Measurements from ENCODE around the gene MAN1C1. TPM values are rescaled to one million over a fixed set of nuclear protein-coding genes. Genes with fewer than 3 reads are reported as not detected.
"Not testable (repeated sequence)": the region's sequence is repeated elsewhere in the genome, so short reads cannot be mapped to it uniquely, and the experiment has no call there.

The MAN1C1 gene
- total RNA-seq, 2 experiments from 2014 or later = 28.9 to 31.1 TPM

DNA sequence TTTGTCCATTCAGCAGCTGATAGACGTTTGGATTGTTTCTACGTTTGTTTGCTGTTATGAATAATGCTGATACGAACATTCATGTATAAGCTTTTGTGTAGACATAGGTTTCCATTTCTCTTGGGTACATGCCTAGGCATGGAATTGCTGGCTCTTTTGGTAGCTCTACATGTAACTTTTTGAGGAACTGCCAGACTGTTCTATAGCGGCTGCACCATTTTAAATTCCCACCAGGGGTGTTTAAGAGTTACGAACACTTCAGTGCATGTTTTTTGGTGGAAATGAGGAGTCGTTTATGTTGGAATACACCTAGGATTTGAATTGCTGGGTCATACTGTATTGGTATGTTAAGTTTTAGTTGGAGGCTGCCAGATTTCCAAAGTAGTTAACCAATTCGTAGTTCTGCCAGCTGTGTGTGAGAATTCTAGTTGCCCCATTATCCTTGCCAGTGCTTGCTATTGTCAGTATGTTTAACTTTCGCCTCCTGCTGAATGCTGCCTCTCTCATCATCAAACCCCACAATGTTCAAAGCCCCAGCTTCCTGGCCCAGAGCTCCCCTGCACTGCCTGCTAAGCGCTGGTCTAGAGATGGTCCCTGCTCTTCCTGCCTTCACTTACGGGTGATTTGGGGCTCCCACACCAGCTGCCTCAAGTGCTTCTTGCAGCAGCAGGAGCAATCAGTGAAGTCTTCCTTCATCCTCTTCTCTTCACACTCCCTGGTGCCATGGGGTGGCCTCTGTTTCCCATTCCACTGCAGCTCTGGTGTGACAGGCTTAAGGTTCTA lies 81.0 kb downstream of the MAN1C1 start:
- H3K4me1 Mint-ChIP-seq = peaks cover 38% of the 10 kb centered on the region
- no peaks in the 10 kb centered on the region for H3K9me3 Mint-ChIP-seq
- ChIA-PET CTCF (interaction anchor here (0.9 to 1.1 kb wide), 2 partner anchors 8 to 25 kb away, joined by 3 read pairs; no protein-coding TSS in a partner anchor), POLR2A (no interaction called here)
- no peak overlapping the region for H3K27ac Mint-ChIP-seq
- H3K36me3 Mint-ChIP-seq (ENCODE audit: low read depth) = peaks cover 17% of the 10 kb centered on the region
- H3K4me3 Mint-ChIP-seq = no peak overlapping the region
- peaks cover 3% of the 10 kb centered on the region for H3K27me3 Mint-ChIP-seq
- peak; percentile 44 for DNase-seq

- Mint-ChIP-seq H3K27ac (no peak overlapping the region), H3K36me3 (ENCODE audit: low read depth) (peaks cover 17% of the 10 kb centered on the region), H3K27me3 (peaks cover 3% of the 10 kb centered on the region), H3K9me3 (no peaks in the 10 kb centered on the region), H3K4me1 (peaks cover 44% of the 10 kb centered on the region), H3K4me3 (no peak overlapping the region)
- DNase-seq = no peak
- ChIA-PET CTCF (interaction anchor here (0.7 to 1.1 kb wide), 2 partner anchors 9 to 39 kb away, joined by 3 read pairs; no protein-coding TSS in a partner anchor), POLR2A (no interaction called here)
Observed at GRCh38 chr1:25698252-25698651, 81.7 kb downstream of the MAN1C1 start.

GRCh38 chr1:25699059-25699458 lies 82.5 kb downstream of the MAN1C1 start:
- DNase-seq, POLR2A ChIA-PET, H3K4me3 Mint-ChIP-seq, H3K27ac Mint-ChIP-seq, H3K27me3 Mint-ChIP-seq, H3K9me3 Mint-ChIP-seq: not testable (repeated sequence)
- CTCF ChIA-PET = interaction anchor here (0.6 to 1.1 kb wide), 4 partner anchors 9 to 116 kb away, joined by 3 to 4 read pairs (median 3); no protein-coding TSS in a partner anchor
- peaks cover 49% of the 10 kb centered on the region for H3K4me1 Mint-ChIP-seq
- peaks cover 19% of the 10 kb centered on the region for H3K36me3 Mint-ChIP-seq (ENCODE audit: low read depth)

GRCh38 chr1:25699500-25700143 lies 83.0 kb downstream of the MAN1C1 start:
- Mint-ChIP-seq H3K4me3 (no peak overlapping the region), H3K4me1 (peaks cover 51% of the 10 kb centered on the region), H3K36me3 (ENCODE audit: low read depth) (peaks cover 20% of the 10 kb centered on the region), H3K9me3 (peaks cover 3% of the 10 kb centered on the region), H3K27me3 (peaks cover 3% of the 10 kb centered on the region), H3K27ac (no peak overlapping the region)
- ChIA-PET CTCF (interaction anchor here (0.6 kb wide), 1 partner anchor 117 kb away, joined by 3 read pairs; no protein-coding TSS in a partner anchor), POLR2A (no interaction called here)
- DNase-seq = no peak

DNA sequence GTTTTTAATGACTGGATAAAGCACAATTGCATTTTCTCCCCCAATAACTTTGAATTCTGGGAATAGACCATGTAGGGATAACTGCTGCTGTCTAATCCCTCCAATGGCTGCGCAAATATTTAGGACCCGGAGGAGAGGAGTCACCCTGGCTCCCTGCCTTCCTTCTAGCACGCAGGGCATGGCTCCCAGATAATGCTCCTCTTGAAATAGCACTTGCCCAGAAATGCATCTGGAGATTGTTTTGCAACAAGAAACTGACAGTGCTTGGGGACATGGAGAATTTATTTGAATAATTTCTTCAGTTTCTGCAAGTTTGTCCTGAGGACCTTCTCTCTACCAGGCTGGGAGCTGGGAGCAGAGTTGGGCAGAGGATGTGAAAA lies 83.5 kb downstream of the MAN1C1 start:
- Mint-ChIP-seq H3K27me3 (peaks cover 4% of the 10 kb centered on the region), H3K36me3 (ENCODE audit: low read depth) (peaks cover 20% of the 10 kb centered on the region), H3K9me3 (peaks cover 3% of the 10 kb centered on the region), H3K4me1 (peaks cover 54% of the 10 kb centered on the region), H3K4me3 (no peak overlapping the region), H3K27ac (no peak overlapping the region)
- POLR2A ChIA-PET = no interaction called here
- no peak for DNase-seq
- CTCF ChIA-PET = no interaction called here

DNA sequence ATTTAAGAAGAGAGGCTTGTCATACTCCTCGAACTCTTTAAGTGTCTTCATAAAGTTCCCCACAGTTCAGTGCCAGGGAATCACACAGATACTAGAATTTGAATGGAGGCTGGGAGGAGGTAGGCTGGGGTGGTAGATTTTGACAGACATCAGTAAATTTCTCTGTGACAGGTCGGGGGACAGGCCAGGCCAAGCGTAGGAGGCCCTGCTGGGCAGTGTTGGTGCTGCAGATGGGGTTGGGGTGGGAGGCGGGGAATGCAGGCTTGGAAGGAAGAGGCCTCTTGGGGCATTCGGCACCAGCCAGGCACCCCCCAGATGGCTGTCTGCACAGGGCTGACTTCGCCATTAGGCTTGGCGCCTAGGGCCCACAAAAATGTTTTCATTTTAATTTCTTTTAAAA lies 84.0 kb downstream of the MAN1C1 start:
- Mint-ChIP-seq H3K36me3 (ENCODE audit: low read depth) (peaks cover 24% of the 10 kb centered on the region), H3K4me3 (no peak overlapping the region), H3K27me3 (peaks cover 4% of the 10 kb centered on the region), H3K4me1 (peaks cover 54% of the 10 kb centered on the region), H3K27ac (no peak overlapping the region), H3K9me3 (peaks cover 3% of the 10 kb centered on the region)
- POLR2A ChIA-PET = no interaction called here
- DNase-seq = no peak
- CTCF ChIA-PET = no interaction called here

- Mint-ChIP-seq H3K27ac (no peak overlapping the region), H3K36me3 (ENCODE audit: low read depth) (peaks cover 23% of the 10 kb centered on the region), H3K4me1 (peaks cover 49% of the 10 kb centered on the region), H3K4me3 (no peak overlapping the region), H3K9me3 (peaks cover 3% of the 10 kb centered on the region), H3K27me3 (peaks cover 4% of the 10 kb centered on the region)
- ChIA-PET CTCF (interaction anchor here (1.1 kb wide), 1 partner anchor 95 kb away, joined by 3 read pairs; no protein-coding TSS in a partner anchor), POLR2A (no interaction called here)
- DNase-seq = no peak
Observed at GRCh38 chr1:25701030-25701785, 84.6 kb downstream of the MAN1C1 start.

DNA sequence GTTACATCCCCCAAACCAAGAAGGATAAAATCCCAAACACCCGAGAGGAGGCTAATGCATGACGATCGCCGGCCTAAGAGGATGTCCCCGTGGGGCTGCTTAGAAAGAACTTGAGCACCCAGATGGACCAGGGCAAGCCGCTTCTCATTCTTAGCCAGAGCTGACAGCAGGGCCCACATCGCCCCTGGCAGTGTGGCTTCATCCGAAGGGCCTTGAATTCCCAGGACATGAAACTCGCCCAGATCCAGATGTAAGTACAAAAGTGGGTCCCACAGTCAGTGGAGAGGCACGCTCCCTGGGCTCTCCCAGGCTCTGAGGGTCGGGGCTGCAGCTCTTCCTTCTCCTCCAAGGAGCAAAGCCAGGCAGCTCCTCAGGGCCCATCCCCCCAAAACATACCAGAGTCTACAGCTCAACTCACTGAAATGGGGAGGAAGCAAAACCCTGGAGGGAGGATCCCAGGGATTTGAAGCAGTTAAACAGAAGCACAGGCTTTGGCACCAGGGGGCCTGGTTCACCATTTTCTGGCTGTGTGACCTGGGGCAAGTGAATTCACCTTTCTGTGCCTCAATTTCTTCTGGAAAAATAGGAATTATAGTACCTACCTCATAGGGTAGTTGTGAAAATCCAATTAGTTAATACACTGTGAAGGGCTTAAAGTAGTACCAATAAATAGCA lies 85.6 kb downstream of the MAN1C1 start:
- no peak for DNase-seq
- POLR2A ChIA-PET = no interaction called here
- CTCF ChIA-PET = interaction anchor here (0.8 to 1.2 kb wide), 3 partner anchors 10 to 94 kb away, joined by 3 read pairs; no protein-coding TSS in a partner anchor
- peaks cover 2% of the 10 kb centered on the region for H3K27me3 Mint-ChIP-seq
- peaks cover 26% of the 10 kb centered on the region for H3K36me3 Mint-ChIP-seq (ENCODE audit: low read depth)
- no peak overlapping the region for H3K4me3 Mint-ChIP-seq
- H3K9me3 Mint-ChIP-seq = peaks cover 3% of the 10 kb centered on the region
- H3K4me1 Mint-ChIP-seq = peaks cover 49% of the 10 kb centered on the region
- H3K27ac Mint-ChIP-seq = no peak overlapping the region

GRCh38 chr1:25703041-25703440 lies 86.5 kb downstream of the MAN1C1 start:
- Mint-ChIP-seq H3K4me3 (no peak overlapping the region), H3K36me3 (ENCODE audit: low read depth) (peaks cover 26% of the 10 kb centered on the region), H3K27me3 (peaks cover 2% of the 10 kb centered on the region), H3K4me1 (peaks cover 48% of the 10 kb centered on the region), H3K9me3 (peaks cover 5% of the 10 kb centered on the region), H3K27ac (no peak overlapping the region)
- ChIA-PET POLR2A (no interaction called here), CTCF (interaction anchor here (0.8 to 1.7 kb wide), 4 partner anchors 11 to 98 kb away, joined by 3 to 5 read pairs (median 3); no protein-coding TSS in a partner anchor)
- no peak for DNase-seq

GRCh38 chr1:25703671-25704266 lies 87.2 kb downstream of the MAN1C1 start:
- ChIA-PET POLR2A (no interaction called here), CTCF (interaction anchor here (0.8 to 1.7 kb wide), 2 partner anchors 11 to 97 kb away, joined by 3 to 5 read pairs; no protein-coding TSS in a partner anchor)
- Mint-ChIP-seq H3K4me1 (peaks cover 45% of the 10 kb centered on the region), H3K27me3 (peaks cover 2% of the 10 kb centered on the region), H3K4me3 (no peak overlapping the region), H3K36me3 (ENCODE audit: low read depth) (peaks cover 26% of the 10 kb centered on the region), H3K27ac (peak overlapping the region; percentile 32), H3K9me3 (peaks cover 5% of the 10 kb centered on the region)
- DNase-seq = no peak

DNA sequence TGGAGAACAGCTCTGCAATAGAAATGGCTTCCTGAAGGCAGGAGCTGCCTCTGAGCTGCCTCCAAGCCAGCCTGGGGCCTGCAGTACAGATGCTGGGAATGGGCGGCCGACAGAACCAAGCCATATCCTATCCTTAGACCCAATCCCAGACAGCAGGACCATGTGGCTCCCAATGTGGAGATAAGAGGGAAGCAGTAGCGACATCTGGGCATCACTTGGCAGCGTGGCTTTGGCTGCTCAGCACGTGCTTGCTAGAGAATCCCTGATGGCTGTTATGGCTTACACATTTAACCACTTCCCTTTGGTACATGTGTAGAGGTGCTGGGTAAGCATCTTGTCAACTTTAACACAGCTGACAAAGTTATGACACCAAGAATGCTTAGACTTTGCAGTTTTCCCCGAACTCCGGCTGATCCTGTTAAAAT lies 87.7 kb downstream of the MAN1C1 start:
- CTCF ChIA-PET = interaction anchor here (1.7 kb wide), 1 partner anchor 11 kb away, joined by 5 read pairs; no protein-coding TSS in a partner anchor
- H3K4me3 Mint-ChIP-seq = no peak overlapping the region
- peak; percentile 52 for DNase-seq

GRCh38 chr1:25705699-25706098 lies 89.1 kb downstream of the MAN1C1 start:
- Mint-ChIP-seq H3K27ac (no peak overlapping the region), H3K4me3 (no peak overlapping the region), H3K4me1 (peaks cover 52% of the 10 kb centered on the region), H3K36me3 (ENCODE audit: low read depth) (peaks cover 21% of the 10 kb centered on the region), H3K27me3 (peaks cover 2% of the 10 kb centered on the region), H3K9me3 (peaks cover 5% of the 10 kb centered on the region)
- ChIA-PET POLR2A (no interaction called here), CTCF (no interaction called here)
- DNase-seq = no peak

More for the DNA sequence above, 87.7 kb downstream of the MAN1C1 start:
- peaks cover 45% of the 10 kb centered on the region for H3K4me1 Mint-ChIP-seq
- peaks cover 5% of the 10 kb centered on the region for H3K9me3 Mint-ChIP-seq
- POLR2A ChIA-PET = no interaction called here
- H3K27me3 Mint-ChIP-seq = peaks cover 2% of the 10 kb centered on the region
- H3K36me3 Mint-ChIP-seq (ENCODE audit: low read depth) = peaks cover 26% of the 10 kb centered on the region
- H3K27ac Mint-ChIP-seq = peak overlapping the region; percentile 32

All from activated CD4-positive, alpha-beta T cell treated with anti-CD3 and anti-CD28 coated beads, Interleukin-2, amount 10 ng/mL, durations not matched to agents 7 days and 5 days (primary cell).